Activated naive CD8-positive, alpha-beta T cell treated with anti-CD3 and anti-CD28 coated beads for 36 hours (primary cell): ENCODE results near the gene ZNF225. TPM values are rescaled to one million over a fixed set of nuclear protein-coding genes. Genes with fewer than 3 reads are reported as not detected.
"Not testable (repeated sequence)": the region's sequence is repeated elsewhere in the genome, so short reads cannot be mapped to it uniquely, and the experiment has no call there.

Experiments used
- DNase-seq: peaks from one replicate; pipeline ENCODE4 v3.0.0; 2021
- H3K27ac Mint-ChIP-seq: one replicate; pipeline ENCODE4 v1.8.0; 2022; ENCODE audit warnings: mild to moderate bottlenecking, moderate library complexity, mixed read lengths
- H3K27me3 Mint-ChIP-seq: one replicate; pipeline ENCODE4 v1.8.0; 2022; ENCODE audit warnings: mild to moderate bottlenecking, mixed read lengths
- H3K36me3 Mint-ChIP-seq: one replicate; pipeline ENCODE4 v1.8.0; 2021; ENCODE audit warnings: mild to moderate bottlenecking, mixed read lengths
- H3K4me1 Mint-ChIP-seq: one replicate; pipeline ENCODE4 v1.8.0; 2021; ENCODE audit warnings: mixed read lengths
- H3K4me3 Mint-ChIP-seq: one replicate; pipeline ENCODE4 v1.8.0; 2022; ENCODE audit warnings: mild to moderate bottlenecking, moderate library complexity, mixed read lengths
- H3K9me3 Mint-ChIP-seq: one replicate; pipeline ENCODE4 v1.8.0; 2022; ENCODE audit warnings: mixed read lengths
- total RNA-seq, 2 experiments: library from RNA; stranded (reverse); gene quantifications; one replicate each; pipeline ENCODE4 v1.2.3, GENCODE V29; 2021

Gene ZNF225
- total RNA-seq, 2 experiments from 2014 or later = 3.8 to 4.0 TPM

GRCh38 chr19:44131955-44132354, 18.8 kb downstream of the ZNF225 start:
- no peaks in the 10 kb centered on the region for H3K4me1 Mint-ChIP-seq
- peaks cover 45% of the 10 kb centered on the region for H3K36me3 Mint-ChIP-seq
- peaks cover 40% of the 10 kb centered on the region for H3K9me3 Mint-ChIP-seq
- H3K27ac Mint-ChIP-seq = no peak overlapping the region
- H3K4me3 Mint-ChIP-seq = no peak overlapping the region
- H3K27me3 Mint-ChIP-seq = no peaks in the 10 kb centered on the region
- DNase-seq = no peak

GRCh38 chr19:44141191-44142058, 28.2 kb downstream of the ZNF225 start, which contains the start of gene ZNF234:
Gene ZNF234, plus strand, starts transcription at chr19:44141554. Its CDS starts 3,079 bp downstream, at chr19:44144633.
- Mint-ChIP-seq H3K36me3 (peaks cover 38% of the 10 kb centered on the region), H3K27ac (peak within 1 kb of the TSS; percentile 96), H3K4me3 (peak within 1 kb of the TSS; percentile 95), H3K9me3 (peaks cover 11% of the 10 kb centered on the region), H3K27me3 (no peaks in the 10 kb centered on the region), H3K4me1 (peaks cover 13% of the 10 kb centered on the region)
- peak; percentile 58 for DNase-seq

- Mint-ChIP-seq H3K4me1 (peaks cover 13% of the 10 kb centered on the region), H3K4me3 (peak overlapping the region; percentile 95), H3K36me3 (peaks cover 40% of the 10 kb centered on the region), H3K9me3 (peaks cover 10% of the 10 kb centered on the region), H3K27ac (peak overlapping the region; percentile 96), H3K27me3 (no peaks in the 10 kb centered on the region)
- no peak for DNase-seq
Measured at GRCh38 chr19:44142059-44142433, 28.8 kb downstream of the ZNF225 start.

- peaks cover 33% of the 10 kb centered on the region for H3K9me3 Mint-ChIP-seq
Measured at GRCh38 chr19:44149776-44150175, 36.6 kb downstream of the ZNF225 start.

GRCh38 chr19:44151491-44151890, 38.3 kb downstream of the ZNF225 start:
- Mint-ChIP-seq H3K4me1 (no peaks in the 10 kb centered on the region), H3K4me3 (no peak overlapping the region), H3K36me3 (peaks cover 89% of the 10 kb centered on the region), H3K27ac (no peak overlapping the region), H3K9me3 (peaks cover 36% of the 10 kb centered on the region), H3K27me3 (no peaks in the 10 kb centered on the region)
- DNase-seq = no peak

More at GRCh38 chr19:44149776-44150175, 36.6 kb downstream of the ZNF225 start:
- H3K4me3 Mint-ChIP-seq = no peak overlapping the region
- H3K27me3 Mint-ChIP-seq = no peaks in the 10 kb centered on the region
- H3K36me3 Mint-ChIP-seq = peaks cover 93% of the 10 kb centered on the region
- H3K27ac Mint-ChIP-seq = no peak overlapping the region
- H3K4me1 Mint-ChIP-seq = no peaks in the 10 kb centered on the region
- DNase-seq = no peak

- no peak for DNase-seq
- Mint-ChIP-seq H3K36me3 (peaks cover 65% of the 10 kb centered on the region), H3K27ac (no peak overlapping the region), H3K4me3 (no peak overlapping the region), H3K4me1 (no peaks in the 10 kb centered on the region), H3K9me3 (peaks cover 51% of the 10 kb centered on the region), H3K27me3 (no peaks in the 10 kb centered on the region)
Measured at GRCh38 chr19:44156475-44156874, 43.3 kb downstream of the ZNF225 start.

GRCh38 chr19:44163789-44164188, 50.6 kb downstream of the ZNF225 start:
- Mint-ChIP-seq H3K4me1 (peaks cover 29% of the 10 kb centered on the region), H3K4me3 (no peak overlapping the region), H3K27ac (no peak overlapping the region), H3K9me3 (peaks cover 41% of the 10 kb centered on the region), H3K36me3 (peaks cover 34% of the 10 kb centered on the region), H3K27me3 (no peaks in the 10 kb centered on the region)
- DNase-seq = no peak

- Mint-ChIP-seq H3K27ac (peak overlapping the region; percentile 94), H3K9me3 (peaks cover 43% of the 10 kb centered on the region), H3K4me1 (peaks cover 29% of the 10 kb centered on the region)
Measured at GRCh38 chr19:44164327-44164672, 51.1 kb downstream of the ZNF225 start.

GRCh38 chr19:44164673-44165512, 51.7 kb downstream of the ZNF225 start, which contains the start of gene ZNF226:
Gene ZNF226, plus strand, starts transcription at chr19:44165100. Its CDS starts 4,981 bp downstream, at chr19:44170081.
- Mint-ChIP-seq H3K27ac (peak within 1 kb of the TSS; percentile 94), H3K36me3 (peaks cover 45% of the 10 kb centered on the region), H3K27me3 (no peaks in the 10 kb centered on the region), H3K9me3 (peaks cover 45% of the 10 kb centered on the region), H3K4me1 (peaks cover 29% of the 10 kb centered on the region), H3K4me3 (peak within 1 kb of the TSS; percentile 91)
- peak; percentile 79 for DNase-seq

More at GRCh38 chr19:44164327-44164672, 51.1 kb downstream of the ZNF225 start:
- Mint-ChIP-seq H3K36me3 (peaks cover 39% of the 10 kb centered on the region), H3K4me3 (peak overlapping the region; percentile 91), H3K27me3 (no peaks in the 10 kb centered on the region)
- DNase-seq = no peak

- H3K4me1 Mint-ChIP-seq = peaks cover 20% of the 10 kb centered on the region
- H3K4me3 Mint-ChIP-seq, H3K27ac Mint-ChIP-seq, H3K27me3 Mint-ChIP-seq, DNase-seq: not testable (repeated sequence)
- H3K36me3 Mint-ChIP-seq = peaks cover 92% of the 10 kb centered on the region
- H3K9me3 Mint-ChIP-seq = peaks cover 57% of the 10 kb centered on the region
Measured at GRCh38 chr19:44170660-44171059, 57.5 kb downstream of the ZNF225 start.

GRCh38 chr19:44176590-44176989, 63.4 kb downstream of the ZNF225 start:
- no peaks in the 10 kb centered on the region for H3K27me3 Mint-ChIP-seq
- no peak overlapping the region for H3K4me3 Mint-ChIP-seq
- peaks cover 70% of the 10 kb centered on the region for H3K36me3 Mint-ChIP-seq
- DNase-seq = no peak
- peaks cover 64% of the 10 kb centered on the region for H3K9me3 Mint-ChIP-seq
- H3K4me1 Mint-ChIP-seq = no peaks in the 10 kb centered on the region
- no peak overlapping the region for H3K27ac Mint-ChIP-seq

- H3K27me3 Mint-ChIP-seq = no peaks in the 10 kb centered on the region
- no peak overlapping the region for H3K4me3 Mint-ChIP-seq
- no peak for DNase-seq
- H3K9me3 Mint-ChIP-seq = peaks cover 52% of the 10 kb centered on the region
- H3K4me1 Mint-ChIP-seq = no peaks in the 10 kb centered on the region
- H3K36me3 Mint-ChIP-seq = peaks cover 26% of the 10 kb centered on the region
- H3K27ac Mint-ChIP-seq = no peak overlapping the region
Measured at GRCh38 chr19:44180968-44181367, 67.8 kb downstream of the ZNF225 start.

GRCh38 chr19:44182145-44182544, 68.9 kb downstream of the ZNF225 start:
- peaks cover 43% of the 10 kb centered on the region for H3K9me3 Mint-ChIP-seq
- H3K4me3 Mint-ChIP-seq = no peak overlapping the region
- H3K4me1 Mint-ChIP-seq = no peaks in the 10 kb centered on the region
- H3K27ac Mint-ChIP-seq = no peak overlapping the region
- no peak for DNase-seq
- H3K27me3 Mint-ChIP-seq = no peaks in the 10 kb centered on the region
- peaks cover 15% of the 10 kb centered on the region for H3K36me3 Mint-ChIP-seq
